ENCODE measurements around the gene CTDSPL. TPM values are rescaled to one million over a fixed set of nuclear protein-coding genes. Genes with fewer than 3 reads are reported as not detected.
"Not testable (repeated sequence)": the region's sequence is repeated elsewhere in the genome, so short reads cannot be mapped to it uniquely, and the experiment has no call there.

Gene CTDSPL
- total RNA-seq, 2 donors from 2014 or later, result 27.8 to 30.7 TPM

DNA sequence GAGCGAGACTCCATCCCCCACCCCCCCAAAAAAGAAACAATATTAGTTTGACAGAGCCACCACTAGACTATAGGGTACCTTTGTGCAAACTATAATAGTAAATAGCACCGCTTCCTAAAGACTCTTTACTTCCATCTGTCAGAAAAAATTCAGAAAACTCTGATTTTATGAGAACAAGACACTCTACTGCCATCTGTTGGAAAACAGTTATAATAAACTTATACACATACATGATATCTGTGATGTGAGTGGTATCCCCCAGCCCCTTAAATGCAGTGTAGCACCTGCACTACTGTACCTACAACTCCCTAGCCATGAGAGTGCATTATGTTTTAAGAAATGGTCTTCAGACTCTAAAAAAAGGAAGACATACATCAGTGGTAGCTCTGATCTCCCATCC lies 47.1 kb upstream of the CTDSPL start:
- peaks cover 3% of the 10 kb centered on the region for H3K36me3 ChIP-seq (ENCODE audit: control insufficient read depth, insufficient read depth, low read length)
- peaks cover 8% of the 10 kb centered on the region for H3K4me1 Mint-ChIP-seq
- 93% methylated on average over 2 of the region's 2 CpGs; no CpG with 5 or more reads in 1 of the 2 experiments for WGBS, 2 experiments (ENCODE audit: insufficient coverage in 1 of 2, insufficient read length in 1 of 2)
- H3K27ac Mint-ChIP-seq, result no peak overlapping the region
- H3K36me3 Mint-ChIP-seq (ENCODE audit: low read depth), result peaks cover 51% of the 10 kb centered on the region
- no peaks in the 10 kb centered on the region for H3K27me3 Mint-ChIP-seq (ENCODE audit: insufficient read depth)
- H3K4me3 Mint-ChIP-seq, result no peak overlapping the region
- H3K9ac ChIP-seq (ENCODE audit: extremely low read depth, low read length, poor library complexity, severe bottlenecking), result no peak overlapping the region
- no peak overlapping the region for H3K27ac ChIP-seq (ENCODE audit: low read depth, low read length)
- no peaks in the 10 kb centered on the region for H3K9me3 Mint-ChIP-seq
- no peaks in the 10 kb centered on the region for H3K27me3 ChIP-seq (ENCODE audit: control insufficient read depth, insufficient read depth, low read length, poor library complexity, severe bottlenecking)
- peaks cover 6% of the 10 kb centered on the region for H3K4me1 ChIP-seq (ENCODE audit: control insufficient read depth, insufficient read depth, low read length)
- peak; percentile 33 for DNase-seq
- peak; percentile 58 for TF ChIP-seq CTCF (conservative IDR thresholded peaks at IDR 0.05)
- no peak overlapping the region for H3K4me3 ChIP-seq (ENCODE audit: low read length)
- no peaks in the 10 kb centered on the region for H3K9me3 ChIP-seq (ENCODE audit: control insufficient read depth, low read length)

GRCh38 chr3:37815156-37815555 lies 46.5 kb upstream of the CTDSPL start:
- H3K27ac Mint-ChIP-seq; H3K4me3 ChIP-seq (ENCODE audit: low read length); H3K27ac ChIP-seq (ENCODE audit: low read depth, low read length); H3K4me3 Mint-ChIP-seq; H3K9ac ChIP-seq (ENCODE audit: extremely low read depth, low read length, poor library complexity, severe bottlenecking); H3K27me3 ChIP-seq (ENCODE audit: control insufficient read depth, insufficient read depth, low read length, poor library complexity, severe bottlenecking); H3K4me1 ChIP-seq (ENCODE audit: control insufficient read depth, insufficient read depth, low read length); H3K9me3 Mint-ChIP-seq; H3K36me3 ChIP-seq (ENCODE audit: control insufficient read depth, insufficient read depth, low read length); H3K4me1 Mint-ChIP-seq; H3K27me3 Mint-ChIP-seq (ENCODE audit: insufficient read depth); H3K9me3 ChIP-seq (ENCODE audit: control insufficient read depth, low read length): not testable (repeated sequence)
- DNase-seq, result peak; percentile 11
- H3K36me3 Mint-ChIP-seq (ENCODE audit: low read depth), result peaks cover 51% of the 10 kb centered on the region
- WGBS, 2 experiments (ENCODE audit: insufficient coverage in 1 of 2, insufficient read length in 1 of 2), result 89 to 94% methylated on average over 9 of the region's 9 CpGs

DNA sequence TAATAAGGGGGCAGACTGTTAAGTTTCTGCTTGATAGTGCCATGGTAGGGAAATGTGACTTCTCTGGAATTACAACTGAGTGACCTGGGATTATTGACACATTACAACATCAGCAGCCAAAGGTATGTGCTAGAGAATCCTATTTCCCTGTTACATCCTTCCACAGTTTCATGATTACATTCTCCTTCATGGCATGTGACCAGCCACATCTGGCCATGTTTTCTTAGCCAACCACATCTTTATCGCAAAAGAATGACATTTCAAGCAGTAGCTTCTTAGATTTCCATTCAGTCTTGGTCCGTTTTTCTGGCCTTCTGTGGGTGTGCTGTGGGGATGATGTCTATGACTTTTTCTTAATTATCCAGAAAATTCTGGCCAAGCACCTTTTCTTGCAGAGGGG lies 45.4 kb upstream of the CTDSPL start:
- 91 to 100% methylated on average over 1 to 2 of the region's 2 CpGs for WGBS, 2 experiments (ENCODE audit: insufficient coverage in 1 of 2, insufficient read length in 1 of 2)
- Mint-ChIP-seq H3K27ac (no peak overlapping the region), H3K4me3 (no peak overlapping the region), H3K27me3 (ENCODE audit: insufficient read depth) (no peaks in the 10 kb centered on the region), H3K36me3 (ENCODE audit: low read depth) (peaks cover 59% of the 10 kb centered on the region), H3K4me1 (peaks cover 8% of the 10 kb centered on the region), H3K9me3 (no peaks in the 10 kb centered on the region)
- Histone ChIP-seq H3K4me1 (ENCODE audit: control insufficient read depth, insufficient read depth, low read length) (no peaks in the 10 kb centered on the region), H3K4me3 (ENCODE audit: low read length) (no peak overlapping the region), H3K9me3 (ENCODE audit: control insufficient read depth, low read length) (no peaks in the 10 kb centered on the region), H3K27me3 (ENCODE audit: control insufficient read depth, insufficient read depth, low read length, poor library complexity, severe bottlenecking) (no peaks in the 10 kb centered on the region), H3K27ac (ENCODE audit: low read depth, low read length) (no peak overlapping the region), H3K9ac (ENCODE audit: extremely low read depth, low read length, poor library complexity, severe bottlenecking) (no peak overlapping the region), H3K36me3 (ENCODE audit: control insufficient read depth, insufficient read depth, low read length) (peaks cover 9% of the 10 kb centered on the region)
- no peak for TF ChIP-seq CTCF (conservative IDR thresholded peaks at IDR 0.05)
- DNase-seq, result peak; percentile 10

DNA sequence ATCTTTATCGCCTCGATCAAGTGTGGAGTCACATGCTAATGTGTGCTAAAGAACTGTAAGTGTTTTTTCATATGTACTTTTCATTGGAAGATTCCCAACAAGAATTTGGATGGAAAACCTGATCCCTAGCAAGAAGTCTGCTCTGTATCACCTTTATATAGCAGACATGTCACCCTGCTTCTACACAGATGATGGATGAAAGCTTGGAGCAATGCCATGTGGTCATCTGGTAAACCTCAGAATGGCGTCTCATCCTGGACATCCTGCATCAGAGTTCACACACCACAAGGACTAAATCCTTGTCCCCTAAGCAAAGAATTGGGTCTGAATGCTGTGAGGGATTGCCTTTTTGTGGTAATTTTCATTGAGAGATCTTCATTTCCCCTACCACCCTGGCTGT lies 42.1 kb upstream of the CTDSPL start:
- Mint-ChIP-seq H3K4me3 (no peak overlapping the region), H3K36me3 (ENCODE audit: low read depth) (peaks cover 53% of the 10 kb centered on the region), H3K27me3 (ENCODE audit: insufficient read depth) (no peaks in the 10 kb centered on the region), H3K4me1 (no peaks in the 10 kb centered on the region), H3K27ac (no peak overlapping the region), H3K9me3 (no peaks in the 10 kb centered on the region)
- H3K9ac ChIP-seq (ENCODE audit: extremely low read depth, low read length, poor library complexity, severe bottlenecking), result no peak overlapping the region
- H3K4me1 ChIP-seq (ENCODE audit: control insufficient read depth, insufficient read depth, low read length), result no peaks in the 10 kb centered on the region
- H3K4me3 ChIP-seq (ENCODE audit: low read length), result no peak overlapping the region
- no peaks in the 10 kb centered on the region for H3K27me3 ChIP-seq (ENCODE audit: control insufficient read depth, insufficient read depth, low read length, poor library complexity, severe bottlenecking)
- H3K36me3 ChIP-seq (ENCODE audit: control insufficient read depth, insufficient read depth, low read length), result peaks cover 9% of the 10 kb centered on the region
- no peak for DNase-seq
- H3K9me3 ChIP-seq (ENCODE audit: control insufficient read depth, low read length), result no peaks in the 10 kb centered on the region
- H3K27ac ChIP-seq (ENCODE audit: low read depth, low read length), result no peak overlapping the region
- WGBS, 2 experiments (ENCODE audit: insufficient coverage in 1 of 2, insufficient read length in 1 of 2), result 97 to 100% methylated on average over 2 to 3 of the region's 3 CpGs
- TF ChIP-seq CTCF (conservative IDR thresholded peaks at IDR 0.05), result no peak

Data from endodermal cell (in vitro differentiated cells).